Caco-2 (cell line): ENCODE measurements around the gene EXOC3L2. TPM values are rescaled to one million over a fixed set of nuclear protein-coding genes. Genes with fewer than 3 reads are reported as not detected.

ENCODE experiments used
- BruUV-seq: library from RNA; stranded (reverse); fragments of 400-500 nt; replicated peaks from 2 replicates; lab custom pipeline; 2021; lab: Mats Ljungman, UMichigan
- CTCF ChIA-PET: fragments of 300-600 bp; sonication (Branson Sonifier 250); formaldehyde crosslinking; loops from one replicate; lab custom pipeline; 2022; ENCODE audit warnings: antibody characterized with exemption; lab: Charles Lee
- POLR2A ChIA-PET: fragments of 300-600 bp; sonication (Branson Sonifier 250); formaldehyde crosslinking; loops from one replicate; lab custom pipeline; 2022; ENCODE audit warnings: antibody characterized with exemption; lab: Charles Lee
- DNase-seq, 2 experiments: peaks; one replicate each; pipeline versions ENCODE4 v3.0.0 to v3.0.0-alpha.2; 2020 to 2022
- H3K27me3 ChIP-seq: replicated peaks from 2 replicates; pipeline ENCODE4 v1.6.0; 2011; ENCODE audit warnings: low read length; ENCODE audit not compliant: control insufficient read depth, insufficient read depth
- H3K36me3 ChIP-seq: 2 replicates; pipeline ENCODE4 v1.5.1; 2011; ENCODE audit warnings: low read length; ENCODE audit not compliant: control insufficient read depth, insufficient read depth
- H3K4me1 ChIP-seq: fragments of 250-450 bp; sonication (Bioruptor Pico); 2 replicates; pipeline ENCODE4 v1.5.1; 2020; ENCODE audit warnings: mild to moderate bottlenecking
- H3K4me3 ChIP-seq: 2 replicates; pipeline ENCODE4 v1.5.1; 2011; ENCODE audit warnings: low read depth, mild to moderate bottlenecking, control low read depth, low read length
- H3K9me3 ChIP-seq: fragments of 250-450 bp; sonication (Bioruptor Pico); 2 replicates; pipeline ENCODE4 v1.5.1; 2020; ENCODE audit warnings: mild to moderate bottlenecking, moderate library complexity
- H3K27ac Mint-ChIP-seq: one replicate; pipeline ENCODE4 v1.8.0; 2022; ENCODE audit warnings: mixed read lengths; ENCODE audit not compliant: unreplicated experiment
- H3K27me3 Mint-ChIP-seq: one replicate; pipeline ENCODE4 v1.8.0; 2022; ENCODE audit warnings: mixed read lengths; ENCODE audit not compliant: insufficient read depth, unreplicated experiment
- H3K36me3 Mint-ChIP-seq: one replicate; pipeline ENCODE4 v1.8.0; 2022; ENCODE audit warnings: mild to moderate bottlenecking, mixed read lengths; ENCODE audit not compliant: insufficient read depth, unreplicated experiment
- H3K4me1 Mint-ChIP-seq: one replicate; pipeline ENCODE4 v1.8.0; 2022; ENCODE audit warnings: low read depth, mixed read lengths; ENCODE audit not compliant: unreplicated experiment
- H3K4me3 Mint-ChIP-seq: one replicate; pipeline ENCODE4 v1.8.0; 2022; ENCODE audit warnings: mild to moderate bottlenecking, moderate library complexity, mixed read lengths; ENCODE audit not compliant: unreplicated experiment
- H3K9me3 Mint-ChIP-seq: one replicate; pipeline ENCODE4 v1.8.0; 2022; ENCODE audit warnings: mixed read lengths; ENCODE audit not compliant: unreplicated experiment
- CTCF ChIP-seq, 2 experiments: fragments of 200-600 bp in 1 of 2; IDR thresholded peaks; 1 replicate in 1 of 2; 2 replicates in 1 of 2; pipeline versions ENCODE4 v1.5.1 to v1.8.0; 2011 to 2022; ENCODE audit warnings: antibody characterized with exemption in 1 of 2, control low read depth in 1 of 2, inconsistent platforms in 1 of 2, low read depth in 1 of 2, low read length in 1 of 2, mild to moderate bottlenecking in 1 of 2, moderate library complexity in 1 of 2; ENCODE audit not compliant: insufficient read depth in 1 of 2, severe bottlenecking in 1 of 2, unreplicated experiment in 1 of 2
- intact Hi-C: fragments of 100-400 bp; cut with micrococcal nuclease; formaldehyde crosslinking; loops from one replicate; pipeline ENCODE4 v1.10.0; 2022; ENCODE audit not compliant: unreplicated experiment
- total RNA-seq: library from RNA; stranded (reverse); gene quantifications from 2 replicates; pipeline ENCODE4 v1.2.3, GENCODE V29; 2022

EXOC3L2 gene
- total RNA-seq, 1 experiment from 2014 or later = not detected

- no peak overlapping the region for H3K4me3 Mint-ChIP-seq
- Histone ChIP-seq H3K36me3 (no peaks in the 10 kb centered on the region), H3K27me3 (no peaks in the 10 kb centered on the region), H3K9me3 (no peaks in the 10 kb centered on the region), H3K4me3 (no peak overlapping the region), H3K4me1 (no peaks in the 10 kb centered on the region)
- no peak overlapping the region for H3K27ac Mint-ChIP-seq
- H3K4me1 Mint-ChIP-seq = peaks cover 11% of the 10 kb centered on the region
- intact Hi-C loops = no loop called here
- peak; percentile 64 to 76 for TF ChIP-seq CTCF (IDR thresholded peaks at IDR 0.05; ENCODE audit: insufficient read depth in 1 of 2, low read depth in 1 of 2, low read length in 1 of 2, severe bottlenecking in 1 of 2, unreplicated experiment in 1 of 2)
- CTCF ChIA-PET = interaction anchor here (1.0 to 1.1 kb wide), 2 partner anchors 10 to 151 kb away, joined by 3 read pairs; partner anchors contain the start of gene TRAPPC6A
- no peaks in the 10 kb centered on the region for H3K27me3 Mint-ChIP-seq
- peak in 1 of 2 experiments; percentile 43 for DNase-seq
- no peaks in the 10 kb centered on the region for H3K36me3 Mint-ChIP-seq
- no peaks in the 10 kb centered on the region for H3K9me3 Mint-ChIP-seq
- BruUV-seq = no TSS peak
- POLR2A ChIA-PET = no interaction called here
These were observed 57.6 kb downstream of the EXOC3L2 start for GRCh38 chr19:45187421-45188100.

- H3K4me3 ChIP-seq = no peak overlapping the region
- H3K4me1 ChIP-seq = no peaks in the 10 kb centered on the region
- no peak for DNase-seq
- POLR2A ChIA-PET = no interaction called here
- H3K27me3 Mint-ChIP-seq = no peaks in the 10 kb centered on the region
- CTCF ChIA-PET = interaction anchor here (0.6 to 1.1 kb wide), 3 partner anchors 9 to 152 kb away, joined by 3 read pairs; partner anchors contain the start of gene TRAPPC6A
- H3K27me3 ChIP-seq = no peaks in the 10 kb centered on the region
- intact Hi-C loops = no loop called here
- no peak overlapping the region for H3K4me3 Mint-ChIP-seq
- H3K27ac Mint-ChIP-seq = no peak overlapping the region
- no peaks in the 10 kb centered on the region for H3K36me3 ChIP-seq
- H3K4me1 Mint-ChIP-seq = peaks cover 11% of the 10 kb centered on the region
- H3K36me3 Mint-ChIP-seq = no peaks in the 10 kb centered on the region
- no peaks in the 10 kb centered on the region for H3K9me3 ChIP-seq
- TF ChIP-seq CTCF (IDR thresholded peaks at IDR 0.05; ENCODE audit: insufficient read depth in 1 of 2, low read depth in 1 of 2, low read length in 1 of 2, severe bottlenecking in 1 of 2, unreplicated experiment in 1 of 2) = no peak
- BruUV-seq = no TSS peak
- no peaks in the 10 kb centered on the region for H3K9me3 Mint-ChIP-seq
These were observed 58.5 kb downstream of the EXOC3L2 start for GRCh38 chr19:45186509-45187334.

GRCh38 chr19:45184115-45184514 is 61.1 kb downstream of the EXOC3L2 start:
- no peak overlapping the region for H3K4me3 ChIP-seq
- no peaks in the 10 kb centered on the region for H3K9me3 Mint-ChIP-seq
- peaks cover 22% of the 10 kb centered on the region for H3K4me1 Mint-ChIP-seq
- CTCF ChIA-PET = no interaction called here
- no peaks in the 10 kb centered on the region for H3K9me3 ChIP-seq
- POLR2A ChIA-PET = no interaction called here
- no peak for DNase-seq
- H3K27me3 ChIP-seq = no peaks in the 10 kb centered on the region
- no peak overlapping the region for H3K27ac Mint-ChIP-seq
- H3K27me3 Mint-ChIP-seq = no peaks in the 10 kb centered on the region
- no peaks in the 10 kb centered on the region for H3K36me3 ChIP-seq
- peaks cover 13% of the 10 kb centered on the region for H3K36me3 Mint-ChIP-seq
- intact Hi-C loops = no loop called here
- no peak overlapping the region for H3K4me3 Mint-ChIP-seq
- no TSS peak for BruUV-seq
- no peak for TF ChIP-seq CTCF (IDR thresholded peaks at IDR 0.05; ENCODE audit: insufficient read depth in 1 of 2, low read depth in 1 of 2, low read length in 1 of 2, severe bottlenecking in 1 of 2, unreplicated experiment in 1 of 2)
- no peaks in the 10 kb centered on the region for H3K4me1 ChIP-seq
